Ovary (tissue), 3 donors: Measurements from ENCODE around the gene NIN.
"Not testable (repeated sequence)": the region's sequence is repeated elsewhere in the genome, so short reads cannot be mapped to it uniquely, and the experiment has no call there.

Experiments used
- CTCF ChIP-seq, 3 donors: fragments of 450-650 bp in 2 of 3; fragments of 200-600 bp in 1 of 3; IDR thresholded peaks; one replicate each; pipeline versions ENCODE4 v1.5.1 to v1.8.0; 2016 to 2022; ENCODE audit warnings: antibody characterized with exemption in 3 of 3, mild to moderate bottlenecking in 1 of 3
- EP300 ChIP-seq: sonication (generic); formaldehyde crosslinking; IDR thresholded peaks from one replicate; pipeline ENCODE4 v1.6.1; 2017; ENCODE audit warnings: antibody characterized with exemption
- POLR2A ChIP-seq: fragments of 450-650 bp; IDR thresholded peaks from one replicate; pipeline ENCODE4 v1.6.1; 2017; ENCODE audit warnings: antibody characterized with exemption, mild to moderate bottlenecking, moderate library complexity
- donor health status: DM: no; HTN: no; CAD: no.

- TF ChIP-seq CTCF (IDR thresholded peaks at IDR 0.05); EP300; POLR2A: not testable (repeated sequence)
These were observed 11.7 kb downstream of the NIN start for GRCh38 chr14:50819303-50819702.
